ENCODE data around the gene SLC2A2.

DNA sequence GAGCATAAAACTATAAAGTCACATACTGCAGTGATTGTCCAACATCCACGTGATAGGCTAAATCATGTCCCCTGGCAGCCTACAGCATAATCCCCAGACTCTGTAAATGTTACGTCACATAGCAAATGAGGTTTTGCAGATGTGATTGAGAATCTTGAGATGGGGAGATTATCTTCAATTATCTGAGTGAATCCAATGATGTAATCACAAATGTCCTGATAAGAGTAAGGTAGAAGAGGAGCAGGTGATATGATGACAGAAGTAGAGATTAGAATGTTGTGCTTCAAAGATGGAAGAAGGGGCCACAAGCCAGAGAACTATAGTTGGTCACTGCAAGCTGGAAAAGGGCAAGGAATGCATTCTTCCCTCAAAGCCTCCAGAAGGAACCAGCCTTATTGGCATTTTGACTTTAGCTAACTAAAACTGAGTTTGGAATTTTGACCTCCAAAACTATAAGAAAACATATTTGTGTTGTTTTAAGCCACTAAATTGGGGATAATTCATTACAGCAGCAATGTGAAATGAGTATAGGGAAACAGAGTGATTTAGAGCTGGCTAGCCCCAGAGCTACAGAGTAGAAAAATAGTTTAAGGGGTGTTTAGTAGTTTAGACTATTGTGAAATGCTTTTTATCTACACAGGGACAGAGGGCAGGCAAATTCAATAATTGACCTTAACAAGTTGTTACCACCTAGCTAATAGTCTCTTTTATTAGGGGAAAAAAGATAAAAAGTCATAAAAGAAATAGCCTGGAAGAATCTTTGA, 15.2 kb downstream of the SLC2A2 start:
- TF ChIP-seq, protein P1, sequence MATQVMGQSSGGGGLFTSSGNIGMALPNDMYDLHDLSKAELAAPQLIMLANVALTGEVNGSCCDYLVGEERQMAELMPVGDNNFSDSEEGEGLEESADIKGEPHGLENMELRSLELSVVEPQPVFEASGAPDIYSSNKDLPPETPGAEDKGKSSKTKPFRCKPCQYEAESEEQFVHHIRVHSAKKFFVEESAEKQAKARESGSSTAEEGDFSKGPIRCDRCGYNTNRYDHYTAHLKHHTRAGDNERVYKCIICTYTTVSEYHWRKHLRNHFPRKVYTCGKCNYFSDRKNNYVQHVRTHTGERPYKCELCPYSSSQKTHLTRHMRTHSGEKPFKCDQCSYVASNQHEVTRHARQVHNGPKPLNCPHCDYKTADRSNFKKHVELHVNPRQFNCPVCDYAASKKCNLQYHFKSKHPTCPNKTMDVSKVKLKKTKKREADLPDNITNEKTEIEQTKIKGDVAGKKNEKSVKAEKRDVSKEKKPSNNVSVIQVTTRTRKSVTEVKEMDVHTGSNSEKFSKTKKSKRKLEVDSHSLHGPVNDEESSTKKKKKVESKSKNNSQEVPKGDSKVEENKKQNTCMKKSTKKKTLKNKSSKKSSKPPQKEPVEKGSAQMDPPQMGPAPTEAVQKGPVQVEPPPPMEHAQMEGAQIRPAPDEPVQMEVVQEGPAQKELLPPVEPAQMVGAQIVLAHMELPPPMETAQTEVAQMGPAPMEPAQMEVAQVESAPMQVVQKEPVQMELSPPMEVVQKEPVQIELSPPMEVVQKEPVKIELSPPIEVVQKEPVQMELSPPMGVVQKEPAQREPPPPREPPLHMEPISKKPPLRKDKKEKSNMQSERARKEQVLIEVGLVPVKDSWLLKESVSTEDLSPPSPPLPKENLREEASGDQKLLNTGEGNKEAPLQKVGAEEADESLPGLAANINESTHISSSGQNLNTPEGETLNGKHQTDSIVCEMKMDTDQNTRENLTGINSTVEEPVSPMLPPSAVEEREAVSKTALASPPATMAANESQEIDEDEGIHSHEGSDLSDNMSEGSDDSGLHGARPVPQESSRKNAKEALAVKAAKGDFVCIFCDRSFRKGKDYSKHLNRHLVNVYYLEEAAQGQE (IDR thresholded peaks at IDR 0.05; ENCODE audit: insufficient read depth in 1 of 2, low read depth in 2 of 2, low read length in 2 of 2), result no peak
- TF ChIP-seq POLR2AphosphoS5 (IDR thresholded peaks at IDR 0.05; ENCODE audit: low read depth, low read length) (no peak), SIN3A (IDR thresholded peaks at IDR 0.05; ENCODE audit: borderline replicate concordance, insufficient read depth, low read length) (no peak)

Data from PFSK-1 (cell line).